ENCODE measurements around the gene ROMO1. TPM values are rescaled to one million over a fixed set of nuclear protein-coding genes. Genes with fewer than 3 reads are reported as not detected.
"Not testable (repeated sequence)": the region's sequence is repeated elsewhere in the genome, so short reads cannot be mapped to it uniquely, and the experiment has no call there.

ROMO1 gene
- polyA plus RNA-seq, 1 donor from 2014 or later = 514 TPM

DNA sequence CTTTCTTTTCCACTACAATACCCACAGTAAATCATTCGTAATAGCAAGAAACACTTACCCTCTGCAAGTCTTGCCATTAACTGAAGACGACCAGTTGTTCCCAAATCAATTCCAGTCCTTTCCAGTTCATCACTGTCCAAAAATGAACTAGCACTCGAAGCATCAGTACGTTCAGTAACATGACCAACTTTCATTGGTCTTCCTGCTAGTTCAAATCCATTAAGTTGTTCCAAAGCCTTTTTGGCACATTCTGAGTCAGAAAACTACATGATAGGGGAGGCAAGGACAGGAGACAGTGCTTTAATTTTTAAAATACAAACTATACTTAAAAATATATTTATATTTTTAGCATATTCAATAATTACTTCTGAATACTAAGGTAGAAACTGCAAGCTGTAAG, 14.9 kb downstream of the ROMO1 start:
- Histone ChIP-seq H3K9me3 (ENCODE audit: low read length) (no peaks in the 10 kb centered on the region), H3F3A (ENCODE audit: insufficient read depth, low read length, poor library complexity, severe bottlenecking) (no peaks in the 10 kb centered on the region), H3K9me2 (ENCODE audit: insufficient read depth, low read length) (no peaks in the 10 kb centered on the region), H4K20me1 (ENCODE audit: insufficient read depth) (peaks cover 25% of the 10 kb centered on the region), H3K79me2 (replicated peaks; ENCODE audit: insufficient read depth, low read length) (peaks cover 47% of the 10 kb centered on the region), H3K4me2 (ENCODE audit: low read length) (no peak overlapping the region), H3K27me3 (ENCODE audit: insufficient read depth, low read depth, low read length) (no peaks in the 10 kb centered on the region), H3K36me3 (ENCODE audit: insufficient read depth, low read length) (peaks cover 11% of the 10 kb centered on the region), H3K4me3 (ENCODE audit: low read length) (no peak overlapping the region), H2AFZ (ENCODE audit: low read depth, low read length) (no peak overlapping the region), H3K27ac (ENCODE audit: low read length) (no peak overlapping the region), H3K9ac (ENCODE audit: low read length) (no peak overlapping the region)
- TF ChIP-seq MXI1 (conservative IDR thresholded peaks at IDR 0.05; ENCODE audit: poor library complexity, severe bottlenecking) (no peak), TAF1 (IDR thresholded peaks at IDR 0.05; ENCODE audit: low read depth) (no peak), EP300 (conservative IDR thresholded peaks at IDR 0.05; ENCODE audit: poor library complexity, severe bottlenecking) (no peak), EZH2 (IDR thresholded peaks at IDR 0.05; ENCODE audit: borderline replicate concordance, insufficient read depth, low read length, poor library complexity, severe bottlenecking) (no peak), POLR2AphosphoS5 (IDR thresholded peaks at IDR 0.05) (no peak)
- TF ChIP-seq, protein P1, sequence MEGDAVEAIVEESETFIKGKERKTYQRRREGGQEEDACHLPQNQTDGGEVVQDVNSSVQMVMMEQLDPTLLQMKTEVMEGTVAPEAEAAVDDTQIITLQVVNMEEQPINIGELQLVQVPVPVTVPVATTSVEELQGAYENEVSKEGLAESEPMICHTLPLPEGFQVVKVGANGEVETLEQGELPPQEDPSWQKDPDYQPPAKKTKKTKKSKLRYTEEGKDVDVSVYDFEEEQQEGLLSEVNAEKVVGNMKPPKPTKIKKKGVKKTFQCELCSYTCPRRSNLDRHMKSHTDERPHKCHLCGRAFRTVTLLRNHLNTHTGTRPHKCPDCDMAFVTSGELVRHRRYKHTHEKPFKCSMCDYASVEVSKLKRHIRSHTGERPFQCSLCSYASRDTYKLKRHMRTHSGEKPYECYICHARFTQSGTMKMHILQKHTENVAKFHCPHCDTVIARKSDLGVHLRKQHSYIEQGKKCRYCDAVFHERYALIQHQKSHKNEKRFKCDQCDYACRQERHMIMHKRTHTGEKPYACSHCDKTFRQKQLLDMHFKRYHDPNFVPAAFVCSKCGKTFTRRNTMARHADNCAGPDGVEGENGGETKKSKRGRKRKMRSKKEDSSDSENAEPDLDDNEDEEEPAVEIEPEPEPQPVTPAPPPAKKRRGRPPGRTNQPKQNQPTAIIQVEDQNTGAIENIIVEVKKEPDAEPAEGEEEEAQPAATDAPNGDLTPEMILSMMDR (IDR thresholded peaks at IDR 0.05; ENCODE audit: poor library complexity, severe bottlenecking) = no peak

DNA sequence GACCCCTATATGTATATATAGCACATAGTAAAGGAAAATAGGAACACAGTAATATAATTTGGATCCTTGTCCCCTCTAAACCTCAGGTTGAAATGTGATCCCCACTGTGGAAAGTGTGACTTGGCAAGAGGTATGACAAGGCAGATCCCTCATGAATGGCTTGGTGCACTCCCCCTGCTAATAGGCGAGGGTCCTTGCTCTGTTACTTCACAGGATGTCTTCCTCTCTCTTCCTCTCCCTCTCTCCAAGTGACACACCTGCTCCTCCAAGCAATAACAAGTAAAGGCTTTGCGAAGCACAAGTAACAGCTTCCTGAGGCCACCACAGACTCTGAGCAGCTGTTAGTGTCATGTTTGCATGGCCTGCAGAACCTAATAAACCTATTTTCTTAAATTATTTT, 16.4 kb downstream of the ROMO1 start:
- H3K27me3 ChIP-seq (ENCODE audit: insufficient read depth, low read depth, low read length) = no peaks in the 10 kb centered on the region
- H3F3A ChIP-seq (ENCODE audit: insufficient read depth, low read length, poor library complexity, severe bottlenecking) = no peaks in the 10 kb centered on the region
- H3K4me3 ChIP-seq (ENCODE audit: low read length) = no peak overlapping the region
- no peak overlapping the region for H3K4me2 ChIP-seq (ENCODE audit: low read length)
- H3K36me3 ChIP-seq (ENCODE audit: insufficient read depth, low read length) = peaks cover 11% of the 10 kb centered on the region
- peaks cover 44% of the 10 kb centered on the region for H3K79me2 ChIP-seq (replicated peaks; ENCODE audit: insufficient read depth, low read length)
- H4K20me1 ChIP-seq (ENCODE audit: insufficient read depth) = peaks cover 30% of the 10 kb centered on the region
- H3K9me2 ChIP-seq (ENCODE audit: insufficient read depth, low read length) = no peaks in the 10 kb centered on the region
- H3K9ac ChIP-seq (ENCODE audit: low read length) = no peak overlapping the region
- H3K9me3 ChIP-seq (ENCODE audit: low read length) = no peaks in the 10 kb centered on the region
- no peak overlapping the region for H3K27ac ChIP-seq (ENCODE audit: low read length)
- TF ChIP-seq, protein P1 (IDR thresholded peaks at IDR 0.05; ENCODE audit: poor library complexity, severe bottlenecking) = no peak
- TF ChIP-seq EZH2 (IDR thresholded peaks at IDR 0.05; ENCODE audit: borderline replicate concordance, insufficient read depth, low read length, poor library complexity, severe bottlenecking) = no peak
- no peak for TF ChIP-seq TAF1 (IDR thresholded peaks at IDR 0.05; ENCODE audit: low read depth)
- no peak for TF ChIP-seq SMC3 (conservative IDR thresholded peaks at IDR 0.05; ENCODE audit: poor library complexity)
- TF ChIP-seq POLR2AphosphoS5 (IDR thresholded peaks at IDR 0.05) = no peak
- TF ChIP-seq EP300 (conservative IDR thresholded peaks at IDR 0.05; ENCODE audit: poor library complexity, severe bottlenecking) = no peak
- no peak for TF ChIP-seq MXI1 (conservative IDR thresholded peaks at IDR 0.05; ENCODE audit: poor library complexity, severe bottlenecking)
- no peak overlapping the region for H2AFZ ChIP-seq (ENCODE audit: low read depth, low read length)

DNA sequence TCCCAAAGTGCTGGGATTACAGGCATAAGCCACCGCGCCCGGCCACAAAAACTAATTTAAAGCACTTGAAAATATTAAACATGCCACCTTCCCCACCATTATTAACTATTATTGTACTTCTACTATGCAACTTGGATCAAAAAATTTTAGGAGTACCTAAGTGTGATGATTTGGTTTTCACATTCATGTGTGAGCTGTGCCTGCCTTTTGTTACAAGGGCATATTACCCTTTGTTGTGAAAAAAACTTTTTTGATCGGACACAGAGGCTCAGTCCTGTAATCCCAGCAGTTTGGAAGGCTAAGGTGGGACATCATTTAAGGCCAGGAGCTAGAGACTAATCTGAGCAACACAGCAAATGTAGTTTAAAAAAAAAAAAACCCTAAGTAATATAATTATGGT, 17.1 kb downstream of the ROMO1 start:
- H4K20me1 ChIP-seq (ENCODE audit: insufficient read depth) = peaks cover 31% of the 10 kb centered on the region
- H3K79me2 ChIP-seq (replicated peaks; ENCODE audit: insufficient read depth, low read length) = peaks cover 42% of the 10 kb centered on the region
- no peak overlapping the region for H3K4me2 ChIP-seq (ENCODE audit: low read length)
- H3K9me2 ChIP-seq (ENCODE audit: insufficient read depth, low read length) = no peaks in the 10 kb centered on the region
- peaks cover 4% of the 10 kb centered on the region for H3K36me3 ChIP-seq (ENCODE audit: insufficient read depth, low read length)
- no peaks in the 10 kb centered on the region for H3K27me3 ChIP-seq (ENCODE audit: insufficient read depth, low read depth, low read length)
- TF ChIP-seq RAD21 (conservative IDR thresholded peaks at IDR 0.05) = no peak
- no peak for TF ChIP-seq MXI1 (conservative IDR thresholded peaks at IDR 0.05; ENCODE audit: poor library complexity, severe bottlenecking)
- no peak for TF ChIP-seq SMC3 (conservative IDR thresholded peaks at IDR 0.05; ENCODE audit: poor library complexity)
- no peak for TF ChIP-seq EP300 (conservative IDR thresholded peaks at IDR 0.05; ENCODE audit: poor library complexity, severe bottlenecking)
- no peaks in the 10 kb centered on the region for H3F3A ChIP-seq (ENCODE audit: insufficient read depth, low read length, poor library complexity, severe bottlenecking)
- no peaks in the 10 kb centered on the region for H3K9me3 ChIP-seq (ENCODE audit: low read length)
- no peak overlapping the region for H2AFZ ChIP-seq (ENCODE audit: low read depth, low read length)
- H3K27ac ChIP-seq (ENCODE audit: low read length) = no peak overlapping the region
- H3K9ac ChIP-seq (ENCODE audit: low read length) = no peak overlapping the region
- H3K4me3 ChIP-seq (ENCODE audit: low read length) = no peak overlapping the region

DNA sequence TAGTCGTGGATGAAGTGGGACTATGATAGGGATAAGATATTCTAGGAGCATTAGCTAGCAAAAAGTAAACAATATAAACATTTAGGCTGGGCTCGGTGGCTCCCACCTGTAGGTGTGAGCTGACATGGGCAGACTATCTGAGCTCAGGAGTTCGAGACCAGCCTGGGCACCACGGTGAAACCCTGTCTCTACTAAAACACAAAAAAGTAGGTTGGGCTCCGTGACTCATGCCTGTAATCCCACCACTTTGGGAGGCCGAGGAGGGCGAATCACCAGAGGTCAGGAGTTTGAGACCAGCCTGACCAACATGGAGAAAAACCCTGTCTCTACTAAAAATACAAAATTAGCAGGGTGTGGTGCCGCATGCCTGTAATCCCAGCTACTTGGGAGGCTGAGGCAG, 19.1 kb downstream of the ROMO1 start:
- H2AFZ ChIP-seq (ENCODE audit: low read depth, low read length); H3K27me3 ChIP-seq (ENCODE audit: insufficient read depth, low read depth, low read length); H3K9ac ChIP-seq (ENCODE audit: low read length); H3K9me2 ChIP-seq (ENCODE audit: insufficient read depth, low read length); H3K36me3 ChIP-seq (ENCODE audit: insufficient read depth, low read length); H3K4me2 ChIP-seq (ENCODE audit: low read length); H3F3A ChIP-seq (ENCODE audit: insufficient read depth, low read length, poor library complexity, severe bottlenecking); H3K27ac ChIP-seq (ENCODE audit: low read length); H3K4me3 ChIP-seq (ENCODE audit: low read length); H3K9me3 ChIP-seq (ENCODE audit: low read length): not testable (repeated sequence)
- Histone ChIP-seq H4K20me1 (ENCODE audit: insufficient read depth) (peaks cover 37% of the 10 kb centered on the region), H3K79me2 (replicated peaks; ENCODE audit: insufficient read depth, low read length) (peaks cover 43% of the 10 kb centered on the region)

All from neural cell (in vitro differentiated cells).